GM12878 (cell line): ENCODE results near the gene IRF4. TPM values are rescaled to one million over a fixed set of nuclear protein-coding genes. Genes with fewer than 3 reads are reported as not detected.

Source experiments
- ATAC-seq: fragments of 200-7000 bp; cut with Tn5 transposase; 3 replicates; pipeline ENCODE4 v1.9.1; 2020; ENCODE audit warnings: mild to moderate bottlenecking, moderate library complexity
- BruUV-seq: library from RNA; stranded (reverse); fragments of 400-500 nt; replicated peaks from 2 replicates; lab custom pipeline; 2021; lab: Mats Ljungman, UMichigan
- CTCF ChIA-PET: fragments of 300-600 bp; sonication (Branson Sonifier 250); formaldehyde crosslinking; extraction: SDS; loops from one replicate; lab custom pipeline; 2021; ENCODE audit warnings: inconsistent platforms; lab: Yijun Ruan, JAX
- POLR2A ChIA-PET: fragments of 350-600 bp; formaldehyde crosslinking; extraction: SDS; loops from one replicate; lab custom pipeline; 2021; ENCODE audit warnings: inconsistent platforms; lab: Charles Lee
- RAD21 ChIA-PET: fragments of 300-600 bp; sonication (Branson Sonifier 250); formaldehyde crosslinking; loops from one replicate; lab custom pipeline; 2023; ENCODE audit warnings: antibody characterized with exemption; ENCODE audit not compliant: unreplicated experiment; lab: Charles Lee
- SMC1A ChIA-PET: fragments of 300-600 bp; sonication (Branson Sonifier 250); formaldehyde crosslinking; loops from one replicate; lab custom pipeline; 2023; ENCODE audit not compliant: unreplicated experiment, uncharacterized antibody; lab: Charles Lee
- DNase-seq: peaks from one replicate; pipeline ENCODE4 v3.0.0-alpha.2; 2011; ENCODE audit warnings: low read depth, low spot score
- FAIRE-seq: peaks from 3 replicates; lab custom pipeline; 2011; peaks lifted over from hg19 to GRCh38; lab: Jason Lieb, UNC
- H2AFZ ChIP-seq: 2 replicates; pipeline ENCODE4 v1.6.0; 2011; ENCODE audit warnings: low read depth, low read length, control low read depth; ENCODE audit not compliant: control insufficient read depth
- H3K27ac ChIP-seq: 2 replicates; pipeline ENCODE4 v1.5.1; 2011; ENCODE audit warnings: control low read depth; ENCODE audit not compliant: control insufficient read depth, insufficient read depth
- H3K27me3 ChIP-seq, 2 experiments: replicated peaks in 1 of 2; 2 replicates each; pipeline versions ENCODE4 v1.6.0 to v1.6.1; 2011; ENCODE audit warnings: low read length in 1 of 2; ENCODE audit not compliant: control insufficient read depth in 2 of 2, insufficient read depth in 2 of 2
- H3K36me3 ChIP-seq, 2 experiments: 2 replicates each; pipeline ENCODE4 v1.5.1; 2011; ENCODE audit warnings: low read length in 1 of 2; ENCODE audit not compliant: control insufficient read depth in 2 of 2, insufficient read depth in 2 of 2
- H3K4me1 ChIP-seq: 2 replicates; pipeline ENCODE4 v1.6.1; 2011; ENCODE audit warnings: mild to moderate bottlenecking, low read length, moderate library complexity, mixed read lengths; ENCODE audit not compliant: control insufficient read depth, insufficient read depth
- H3K4me2 ChIP-seq: 2 replicates; pipeline ENCODE4 v1.6.0; 2011; ENCODE audit warnings: control low read depth; ENCODE audit not compliant: control insufficient read depth, insufficient read depth
- H3K4me3 ChIP-seq: fragments of 200-600 bp; sonication (generic); 2 replicates; pipeline ENCODE4 v1.5.1; 2016
- H3K79me2 ChIP-seq: 2 replicates; pipeline ENCODE4 v1.6.0; 2011; ENCODE audit warnings: low read length; ENCODE audit not compliant: control insufficient read depth, insufficient read depth
- H3K9ac ChIP-seq: 2 replicates; pipeline ENCODE4 v1.8.0; 2011; ENCODE audit warnings: low read length, control low read depth, mixed read lengths; ENCODE audit not compliant: control insufficient read depth, insufficient read depth
- H3K9me3 ChIP-seq: replicated peaks from 3 replicates; pipeline ENCODE4 v1.5.1; 2011; ENCODE audit warnings: mild to moderate bottlenecking, low read length; ENCODE audit not compliant: control insufficient read depth, insufficient read depth
- H4K20me1 ChIP-seq: 2 replicates; pipeline ENCODE4 v1.6.0; 2011; ENCODE audit not compliant: control insufficient read depth, insufficient read depth
- CUX1 ChIP-seq: IDR thresholded peaks from 2 replicates; pipeline ENCODE4 v1.6.1; 2012; ENCODE audit warnings: improper control_type of control experiment, low read depth, low read length; ENCODE audit not compliant: insufficient replicate concordance
- MTA3 ChIP-seq: IDR thresholded peaks from 2 replicates; pipeline ENCODE4 v1.6.1; 2012; ENCODE audit warnings: low read length, inconsistent platforms, borderline replicate concordance
- POLR2A ChIP-seq: IDR thresholded peaks from 2 replicates; pipeline ENCODE4 v1.6.1; 2011; ENCODE audit warnings: low read depth, mild to moderate bottlenecking, low read length
- POLR2AphosphoS5 ChIP-seq: IDR thresholded peaks from 2 replicates; pipeline ENCODE4 v1.6.1; 2011; ENCODE audit warnings: mild to moderate bottlenecking, low read length, inconsistent platforms
- SMAD1 ChIP-seq: fragments of 450-650 bp; IDR thresholded peaks from 2 replicates; pipeline ENCODE4 v1.6.1; 2018; ENCODE audit warnings: mild to moderate bottlenecking, low read depth; ENCODE audit not compliant: partially characterized antibody
- SMC3 ChIP-seq: IDR thresholded peaks from 2 replicates; pipeline ENCODE4 v1.6.1; 2011; ENCODE audit warnings: low read length, improper control_type of control experiment, borderline replicate concordance
- SRF ChIP-seq, 2 experiments: IDR thresholded peaks; 2 replicates each; pipeline ENCODE4 v1.6.1; 2011; ENCODE audit warnings: low read depth in 2 of 2, low read length in 2 of 2, mild to moderate bottlenecking in 1 of 2, moderate library complexity in 1 of 2
- TAF1 ChIP-seq: IDR thresholded peaks from 2 replicates; pipeline ENCODE4 v1.6.1; 2011; ENCODE audit warnings: mild to moderate bottlenecking, low read depth, low read length, borderline replicate concordance
- ZNF592 ChIP-seq: fragments of 450-650 bp; IDR thresholded peaks from 2 replicates; pipeline ENCODE4 v1.6.1; 2017; ENCODE audit warnings: mild to moderate bottlenecking, moderate library complexity
- ZNF622 ChIP-seq: fragments of 450-650 bp; IDR thresholded peaks from 2 replicates; pipeline ENCODE4 v1.6.1; 2017; ENCODE audit warnings: mild to moderate bottlenecking, inconsistent platforms
- ZZZ3 ChIP-seq: IDR thresholded peaks from 2 replicates; pipeline ENCODE4 v1.6.1; 2011; ENCODE audit warnings: low read depth; ENCODE audit not compliant: control insufficient read depth, insufficient read length
- WGBS: methylation state at CpG from one replicate; pipeline ENCODE4 v1.1.6; 2016; ENCODE audit warnings: low lambda C conversion rate; ENCODE audit not compliant: insufficient replicate concordance, insufficient coverage; ENCODE audit errors: missing lambda C conversion rate; 5-methylcytosine and 5-hydroxymethylcytosine counted together
- in situ Hi-C: fragments of 300-500 bp; cut with MboI; formaldehyde crosslinking; loops from 9 replicates; pipeline ENCODE4 v1.14.3; 2018; ENCODE audit warnings: mixed read lengths
- intact Hi-C: fragments of 100-400 bp; cut with micrococcal nuclease; formaldehyde crosslinking; loops from one replicate; pipeline ENCODE4 v1.14.2; 2022; ENCODE audit not compliant: unreplicated experiment
- polyA plus RNA-seq, 11 experiments: library from polyadenylated mRNA; depleted of rRNA in 4 of 11; unstranded in 6 of 11; stranded (reverse) in 5 of 11; fragments of >200 nt; fragmentation: Nextera tagmentation in 4 of 11; fragmentation: Illumina TruSeq in 1 of 11; extraction: Ambion mirVana in 4 of 11; extraction: Trizol in 1 of 11; gene quantifications; 1 replicate in 1 of 11; 2 replicates in 10 of 11; pipeline versions ENCODE4 v1.2.1 to v1.2.3, GENCODE V29; 2011 to 2016; ENCODE audit warnings: inconsistent platforms in 2 of 11, missing spikeins in 2 of 11, low read depth in 1 of 11
- total RNA-seq, 4 experiments: library from RNA; depleted of rRNA in 3 of 4; stranded (reverse); fragments of >200 nt in 3 of 4; fragmentation: Illumina TruSeq in 1 of 4; extraction: Trizol in 1 of 4; gene quantifications; 2 replicates each; pipeline versions ENCODE4 v1.2.1 to v1.2.3, GENCODE V29; 2013 to 2021

Gene IRF4
- total and polyA plus RNA-seq, 10 of the 15 experiments (the other 5 are each of a cell fraction or from before 2014, with no cell fraction given) = 50.0 to 495 (median 257) TPM

GRCh38 chr6:408599-409102 is 17.1 kb downstream of the IRF4 start (continued):
- TF ChIP-seq SRF (IDR thresholded peaks at IDR 0.05; ENCODE audit: low read depth in 2 of 2, low read length in 2 of 2) (no peak), ZNF622 (no peak), POLR2AphosphoS5 (peak; percentile 94), TAF1 (no peak), MTA3 (peak; percentile 15; the same call in 1 of the 2 replicates), SMAD1 (no peak), POLR2A (peak; percentile 89)

- Histone ChIP-seq H2AFZ (no peak overlapping the region), H3K4me3 (no peak overlapping the region), H3K36me3 (peaks cover 20 to 50% of the 10 kb centered on the region in 2 experiments), H3K27me3 (no peaks in the 10 kb centered on the region), H4K20me1 (peaks cover 15% of the 10 kb centered on the region), H3K4me1 (no peaks in the 10 kb centered on the region; the same call in 1 of the 2 replicates), H3K9me3 (no peaks in the 10 kb centered on the region; the same call in 2 of the 3 replicates), H3K4me2 (no peak overlapping the region; the same call in 1 of the 2 replicates), H3K79me2 (peaks cover 8% of the 10 kb centered on the region), H3K27ac (no peak overlapping the region), H3K9ac (no peak overlapping the region)
- POLR2A ChIA-PET = interaction anchor here (0.5 to 2.2 kb wide), 3 partner anchors 12 to 293 kb away, joined by 6 to 8 read pairs (median 6); no protein-coding TSS in a partner anchor
- intact Hi-C loops (loop anchor here (5.0 kb wide), 1 partner anchor 88 kb away; no protein-coding TSS in a partner anchor), in situ Hi-C loops (no loop called here)
- RAD21 ChIA-PET = interaction anchor here (0.6 to 2.0 kb wide), 4 partner anchors 12 to 182 kb away, joined by 3 to 5 read pairs (median 4); no protein-coding TSS in a partner anchor
- no TSS peak for BruUV-seq
- CTCF ChIA-PET = interaction anchor here (0.7 to 1.6 kb wide), 8 partner anchors 10 to 227 kb away, joined by 3 to 5 read pairs (median 3); no protein-coding TSS in a partner anchor
- 94% methylated on average over 4 of the region's 4 CpGs for WGBS
- SMC1A ChIA-PET = interaction anchor here (0.7 to 2.3 kb wide), 9 partner anchors 10 to 219 kb away, joined by 3 to 7 read pairs (median 3); no protein-coding TSS in a partner anchor
- no peak for ATAC-seq
- no peak for DNase-seq
- FAIRE-seq = no peak
- TF ChIP-seq CUX1 (peak; percentile 21), ZZZ3 (no peak), ZNF592 (no peak), SMC3 (no peak)
Measured at GRCh38 chr6:409370-409972, 17.9 kb downstream of the IRF4 start.
